GM19455 (cell line): Measurements from ENCODE around the gene B2M.
"Not testable (repeated sequence)": the region's sequence is repeated elsewhere in the genome, so short reads cannot be mapped to it uniquely, and the experiment has no call there.

Experiments used
- ATAC-seq: cut with Tn5 transposase; IDR thresholded peaks from one replicate; pipeline ENCODE4 v1.9.1; 2021; ENCODE audit not compliant: unreplicated experiment

The B2M gene

DNA sequence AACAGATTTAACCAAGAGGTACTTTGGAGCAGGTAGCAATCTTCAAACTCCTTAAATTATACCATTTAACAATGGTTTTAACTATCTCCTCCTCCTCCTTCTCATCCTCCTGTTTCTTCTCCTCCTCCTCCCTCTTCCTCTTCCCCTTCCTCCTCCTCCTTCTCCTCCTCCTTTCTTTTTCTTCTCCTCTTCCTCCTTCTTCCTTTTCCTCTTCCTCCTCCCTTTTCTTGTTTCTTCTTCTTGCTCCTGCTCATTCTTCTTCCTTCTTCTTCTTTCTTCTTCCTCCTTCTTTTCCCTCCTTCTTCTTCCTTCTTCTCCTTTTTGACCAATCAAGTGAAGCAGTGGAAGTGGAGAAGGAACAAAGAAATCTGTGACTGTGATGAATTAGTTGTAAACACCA is 14.3 kb upstream of the B2M start:
- ATAC-seq, result no peak

DNA sequence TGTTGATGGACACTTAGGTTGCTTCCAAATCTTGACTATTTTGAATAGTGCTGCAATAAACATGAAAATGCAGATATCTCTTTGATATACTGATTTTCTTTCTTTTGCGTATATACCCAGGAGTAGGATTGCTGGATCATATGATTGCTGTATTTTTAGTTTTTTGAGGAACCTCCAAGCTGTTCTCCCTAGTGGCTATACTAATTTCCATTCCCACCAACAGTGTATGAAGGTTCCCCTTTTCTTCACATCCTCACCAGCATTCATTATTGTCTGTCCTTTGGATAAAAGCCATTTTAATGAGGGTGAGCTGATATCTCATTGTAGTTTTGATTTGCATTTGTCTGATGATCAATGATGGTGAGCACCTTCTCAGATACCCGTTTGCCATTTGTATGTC is 12.7 kb upstream of the B2M start:
- no peak for ATAC-seq

DNA sequence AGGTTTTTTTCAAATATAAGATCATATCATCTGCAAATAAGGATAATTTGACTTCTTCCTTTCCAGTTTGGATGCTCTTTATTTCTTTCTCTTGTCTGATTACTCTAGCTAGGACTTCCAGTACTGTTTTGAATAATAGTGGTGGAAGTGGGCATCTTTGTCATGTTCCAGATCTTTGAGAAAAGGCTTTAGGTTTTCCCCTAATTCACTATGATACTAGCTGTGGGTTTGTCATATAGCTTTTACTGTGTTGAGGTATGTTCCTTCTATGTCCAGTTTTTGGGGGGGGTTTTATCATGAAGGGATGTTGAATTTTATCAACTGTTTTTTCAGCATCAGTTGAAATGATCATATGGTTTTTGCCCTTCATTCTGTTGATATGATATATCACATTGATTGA is 10.6 kb upstream of the B2M start:
- not testable (repeated sequence) for ATAC-seq

DNA sequence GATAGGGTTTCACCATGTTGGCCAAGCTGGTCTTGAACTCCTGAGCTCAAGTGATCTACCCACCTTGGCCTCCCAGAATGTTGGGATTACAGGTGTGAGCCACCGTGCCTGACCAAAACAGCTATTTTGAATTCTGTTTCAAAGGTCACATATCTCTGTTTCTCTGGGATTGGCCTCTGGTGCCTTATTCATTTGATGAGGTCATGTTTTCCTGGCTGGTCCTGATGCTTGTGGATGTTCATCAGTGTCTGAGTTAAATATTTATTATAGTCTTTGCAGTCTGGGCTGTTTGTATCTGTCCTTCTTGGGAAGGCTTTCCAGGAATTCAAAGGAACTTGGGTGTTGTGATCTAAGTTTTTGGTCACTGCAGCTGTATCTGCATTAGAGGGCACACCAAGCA is 5.3 kb upstream of the B2M start:
- no peak for ATAC-seq

DNA sequence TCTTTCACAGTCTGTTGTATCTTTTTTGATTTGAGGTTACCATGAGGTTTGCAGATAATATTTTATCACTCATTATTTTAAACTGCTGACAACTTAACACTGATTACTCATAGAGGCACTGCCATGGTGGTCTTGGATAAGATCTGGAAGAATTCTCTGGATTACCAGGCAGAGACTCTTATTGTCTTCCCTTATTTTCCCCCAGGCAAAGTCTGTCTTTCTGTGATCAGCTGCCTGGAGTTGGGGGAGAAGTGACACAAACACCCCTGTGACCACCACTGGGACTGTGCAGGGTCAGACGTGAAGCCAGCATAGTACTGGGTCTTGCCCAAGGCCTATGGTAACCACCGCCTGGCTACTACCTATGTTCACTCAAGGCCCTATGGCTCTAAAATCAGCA is 4.9 kb upstream of the B2M start:
- no peak for ATAC-seq

DNA sequence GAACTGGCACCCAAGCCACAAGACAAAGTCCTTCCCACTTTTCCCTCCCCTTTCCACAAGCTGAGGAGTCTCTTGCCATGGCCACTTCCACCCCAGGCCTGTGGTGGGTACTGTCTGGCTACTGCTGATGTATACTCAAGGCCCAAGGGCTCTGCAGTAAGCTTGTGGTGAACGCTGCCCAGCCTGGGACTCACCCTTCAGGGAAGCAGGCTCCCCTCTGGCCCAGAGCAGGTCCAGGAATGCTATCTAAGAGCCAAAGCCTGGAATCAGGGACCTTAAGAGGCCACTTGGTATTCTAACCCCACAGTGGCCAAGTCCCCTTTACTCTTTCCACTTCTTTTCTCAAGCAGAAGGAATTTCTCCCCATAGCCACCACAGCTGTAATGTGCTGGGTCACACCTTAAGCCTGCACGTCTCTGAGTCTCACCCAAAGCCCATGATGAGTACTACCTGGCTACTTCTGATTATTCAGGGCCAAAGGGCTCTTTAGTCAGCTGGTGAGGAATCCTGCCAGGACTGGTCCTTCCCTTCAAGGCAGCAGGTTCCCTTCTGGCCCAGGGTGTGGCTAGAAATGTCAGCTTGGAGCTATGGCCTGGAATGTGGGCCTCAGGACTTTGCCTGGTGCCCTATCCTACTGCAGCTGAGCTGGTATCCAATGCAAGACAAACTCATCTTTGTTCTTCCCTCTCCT is 4.2 kb upstream of the B2M start:
- no peak for ATAC-seq

DNA sequence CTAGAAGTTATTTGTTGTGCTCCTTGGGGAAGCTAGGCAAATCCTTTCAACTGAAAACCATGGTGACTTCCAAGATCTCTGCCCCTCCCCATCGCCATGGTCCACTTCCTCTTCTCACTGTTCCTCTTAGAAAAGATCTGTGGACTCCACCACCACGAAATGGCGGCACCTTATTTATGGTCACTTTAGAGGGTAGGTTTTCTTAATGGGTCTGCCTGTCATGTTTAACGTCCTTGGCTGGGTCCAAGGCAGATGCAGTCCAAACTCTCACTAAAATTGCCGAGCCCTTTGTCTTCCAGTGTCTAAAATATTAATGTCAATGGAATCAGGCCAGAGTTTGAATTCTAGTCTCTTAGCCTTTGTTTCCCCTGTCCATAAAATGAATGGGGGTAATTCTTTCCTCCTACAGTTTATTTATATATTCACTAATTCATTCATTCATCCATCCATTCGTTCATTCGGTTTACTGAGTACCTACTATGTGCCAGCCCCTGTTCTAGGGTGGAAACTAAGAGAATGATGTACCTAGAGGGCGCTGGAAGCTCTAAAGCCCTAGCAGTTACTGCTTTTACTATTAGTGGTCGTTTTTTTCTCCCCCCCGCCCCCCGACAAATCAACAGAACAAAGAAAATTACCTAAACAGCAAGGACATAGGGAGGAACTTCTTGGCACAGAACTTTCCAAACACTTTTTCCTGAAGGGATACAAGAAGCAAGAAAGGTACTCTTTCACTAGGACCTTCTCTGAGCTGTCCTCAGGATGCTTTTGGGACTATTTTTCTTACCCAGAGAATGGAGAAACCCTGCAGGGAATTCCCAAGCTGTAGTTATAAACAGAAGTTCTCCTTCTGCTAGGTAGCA is 851 bp upstream of the B2M start:
- ATAC-seq, result no peak

DNA sequence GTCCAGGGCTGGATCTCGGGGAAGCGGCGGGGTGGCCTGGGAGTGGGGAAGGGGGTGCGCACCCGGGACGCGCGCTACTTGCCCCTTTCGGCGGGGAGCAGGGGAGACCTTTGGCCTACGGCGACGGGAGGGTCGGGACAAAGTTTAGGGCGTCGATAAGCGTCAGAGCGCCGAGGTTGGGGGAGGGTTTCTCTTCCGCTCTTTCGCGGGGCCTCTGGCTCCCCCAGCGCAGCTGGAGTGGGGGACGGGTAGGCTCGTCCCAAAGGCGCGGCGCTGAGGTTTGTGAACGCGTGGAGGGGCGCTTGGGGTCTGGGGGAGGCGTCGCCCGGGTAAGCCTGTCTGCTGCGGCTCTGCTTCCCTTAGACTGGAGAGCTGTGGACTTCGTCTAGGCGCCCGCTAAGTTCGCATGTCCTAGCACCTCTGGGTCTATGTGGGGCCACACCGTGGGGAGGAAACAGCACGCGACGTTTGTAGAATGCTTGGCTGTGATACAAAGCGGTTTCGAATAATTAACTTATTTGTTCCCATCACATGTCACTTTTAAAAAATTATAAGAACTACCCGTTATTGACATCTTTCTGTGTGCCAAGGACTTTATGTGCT is 527 bp downstream of the B2M start:
- ATAC-seq, result peak; percentile 16

DNA sequence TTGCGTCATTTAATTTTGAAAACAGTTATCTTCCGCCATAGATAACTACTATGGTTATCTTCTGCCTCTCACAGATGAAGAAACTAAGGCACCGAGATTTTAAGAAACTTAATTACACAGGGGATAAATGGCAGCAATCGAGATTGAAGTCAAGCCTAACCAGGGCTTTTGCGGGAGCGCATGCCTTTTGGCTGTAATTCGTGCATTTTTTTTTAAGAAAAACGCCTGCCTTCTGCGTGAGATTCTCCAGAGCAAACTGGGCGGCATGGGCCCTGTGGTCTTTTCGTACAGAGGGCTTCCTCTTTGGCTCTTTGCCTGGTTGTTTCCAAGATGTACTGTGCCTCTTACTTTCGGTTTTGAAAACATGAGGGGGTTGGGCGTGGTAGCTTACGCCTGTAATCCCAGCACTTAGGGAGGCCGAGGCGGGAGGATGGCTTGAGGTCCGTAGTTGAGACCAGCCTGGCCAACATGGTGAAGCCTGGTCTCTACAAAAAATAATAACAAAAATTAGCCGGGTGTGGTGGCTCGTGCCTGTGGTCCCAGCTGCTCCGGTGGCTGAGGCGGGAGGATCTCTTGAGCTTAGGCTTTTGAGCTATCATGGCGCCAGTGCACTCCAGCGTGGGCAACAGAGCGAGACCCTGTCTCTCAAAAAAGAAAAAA is 1.2 kb downstream of the B2M start:
- ATAC-seq, result no peak

DNA sequence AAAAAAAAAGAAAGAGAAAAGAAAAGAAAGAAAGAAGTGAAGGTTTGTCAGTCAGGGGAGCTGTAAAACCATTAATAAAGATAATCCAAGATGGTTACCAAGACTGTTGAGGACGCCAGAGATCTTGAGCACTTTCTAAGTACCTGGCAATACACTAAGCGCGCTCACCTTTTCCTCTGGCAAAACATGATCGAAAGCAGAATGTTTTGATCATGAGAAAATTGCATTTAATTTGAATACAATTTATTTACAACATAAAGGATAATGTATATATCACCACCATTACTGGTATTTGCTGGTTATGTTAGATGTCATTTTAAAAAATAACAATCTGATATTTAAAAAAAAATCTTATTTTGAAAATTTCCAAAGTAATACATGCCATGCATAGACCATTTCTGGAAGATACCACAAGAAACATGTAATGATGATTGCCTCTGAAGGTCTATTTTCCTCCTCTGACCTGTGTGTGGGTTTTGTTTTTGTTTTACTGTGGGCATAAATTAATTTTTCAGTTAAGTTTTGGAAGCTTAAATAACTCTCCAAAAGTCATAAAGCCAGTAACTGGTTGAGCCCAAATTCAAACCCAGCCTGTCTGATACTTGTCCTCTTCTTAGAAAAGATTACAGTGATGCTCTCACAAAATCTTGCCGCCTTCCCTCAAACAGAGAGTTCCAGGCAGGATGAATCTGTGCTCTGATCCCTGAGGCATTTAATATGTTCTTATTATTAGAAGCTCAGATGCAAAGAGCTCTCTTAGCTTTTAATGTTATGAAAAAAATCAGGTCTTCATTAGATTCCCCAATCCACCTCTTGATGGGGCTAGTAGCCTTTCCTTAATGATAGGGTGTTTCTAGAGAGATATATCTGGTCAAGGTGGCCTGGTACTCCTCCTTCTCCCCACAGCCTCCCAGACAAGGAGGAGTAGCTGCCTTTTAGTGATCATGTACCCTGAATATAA is 2.0 kb downstream of the B2M start:
- ATAC-seq, result no peak

DNA sequence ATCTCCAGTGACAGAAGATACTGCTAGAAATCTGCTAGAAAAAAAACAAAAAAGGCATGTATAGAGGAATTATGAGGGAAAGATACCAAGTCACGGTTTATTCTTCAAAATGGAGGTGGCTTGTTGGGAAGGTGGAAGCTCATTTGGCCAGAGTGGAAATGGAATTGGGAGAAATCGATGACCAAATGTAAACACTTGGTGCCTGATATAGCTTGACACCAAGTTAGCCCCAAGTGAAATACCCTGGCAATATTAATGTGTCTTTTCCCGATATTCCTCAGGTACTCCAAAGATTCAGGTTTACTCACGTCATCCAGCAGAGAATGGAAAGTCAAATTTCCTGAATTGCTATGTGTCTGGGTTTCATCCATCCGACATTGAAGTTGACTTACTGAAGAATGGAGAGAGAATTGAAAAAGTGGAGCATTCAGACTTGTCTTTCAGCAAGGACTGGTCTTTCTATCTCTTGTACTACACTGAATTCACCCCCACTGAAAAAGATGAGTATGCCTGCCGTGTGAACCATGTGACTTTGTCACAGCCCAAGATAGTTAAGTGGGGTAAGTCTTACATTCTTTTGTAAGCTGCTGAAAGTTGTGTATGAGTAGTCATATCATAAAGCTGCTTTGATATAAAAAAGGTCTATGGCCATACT is 4.0 kb downstream of the B2M start:
- no peak for ATAC-seq

DNA sequence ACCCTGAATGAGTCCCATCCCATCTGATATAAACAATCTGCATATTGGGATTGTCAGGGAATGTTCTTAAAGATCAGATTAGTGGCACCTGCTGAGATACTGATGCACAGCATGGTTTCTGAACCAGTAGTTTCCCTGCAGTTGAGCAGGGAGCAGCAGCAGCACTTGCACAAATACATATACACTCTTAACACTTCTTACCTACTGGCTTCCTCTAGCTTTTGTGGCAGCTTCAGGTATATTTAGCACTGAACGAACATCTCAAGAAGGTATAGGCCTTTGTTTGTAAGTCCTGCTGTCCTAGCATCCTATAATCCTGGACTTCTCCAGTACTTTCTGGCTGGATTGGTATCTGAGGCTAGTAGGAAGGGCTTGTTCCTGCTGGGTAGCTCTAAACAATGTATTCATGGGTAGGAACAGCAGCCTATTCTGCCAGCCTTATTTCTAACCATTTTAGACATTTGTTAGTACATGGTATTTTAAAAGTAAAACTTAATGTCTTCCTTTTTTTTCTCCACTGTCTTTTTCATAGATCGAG is 4.5 kb downstream of the B2M start:
- ATAC-seq, result no peak

DNA sequence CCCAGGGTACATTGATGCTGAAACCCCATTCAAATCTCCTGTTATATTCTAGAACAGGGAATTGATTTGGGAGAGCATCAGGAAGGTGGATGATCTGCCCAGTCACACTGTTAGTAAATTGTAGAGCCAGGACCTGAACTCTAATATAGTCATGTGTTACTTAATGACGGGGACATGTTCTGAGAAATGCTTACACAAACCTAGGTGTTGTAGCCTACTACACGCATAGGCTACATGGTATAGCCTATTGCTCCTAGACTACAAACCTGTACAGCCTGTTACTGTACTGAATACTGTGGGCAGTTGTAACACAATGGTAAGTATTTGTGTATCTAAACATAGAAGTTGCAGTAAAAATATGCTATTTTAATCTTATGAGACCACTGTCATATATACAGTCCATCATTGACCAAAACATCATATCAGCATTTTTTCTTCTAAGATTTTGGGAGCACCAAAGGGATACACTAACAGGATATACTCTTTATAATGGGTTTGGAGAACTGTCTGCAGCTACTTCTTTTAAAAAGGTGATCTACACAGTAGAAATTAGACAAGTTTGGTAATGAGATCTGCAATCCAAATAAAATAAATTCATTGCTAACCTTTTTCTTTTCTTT is 5.8 kb downstream of the B2M start:
- ATAC-seq, result no peak

DNA sequence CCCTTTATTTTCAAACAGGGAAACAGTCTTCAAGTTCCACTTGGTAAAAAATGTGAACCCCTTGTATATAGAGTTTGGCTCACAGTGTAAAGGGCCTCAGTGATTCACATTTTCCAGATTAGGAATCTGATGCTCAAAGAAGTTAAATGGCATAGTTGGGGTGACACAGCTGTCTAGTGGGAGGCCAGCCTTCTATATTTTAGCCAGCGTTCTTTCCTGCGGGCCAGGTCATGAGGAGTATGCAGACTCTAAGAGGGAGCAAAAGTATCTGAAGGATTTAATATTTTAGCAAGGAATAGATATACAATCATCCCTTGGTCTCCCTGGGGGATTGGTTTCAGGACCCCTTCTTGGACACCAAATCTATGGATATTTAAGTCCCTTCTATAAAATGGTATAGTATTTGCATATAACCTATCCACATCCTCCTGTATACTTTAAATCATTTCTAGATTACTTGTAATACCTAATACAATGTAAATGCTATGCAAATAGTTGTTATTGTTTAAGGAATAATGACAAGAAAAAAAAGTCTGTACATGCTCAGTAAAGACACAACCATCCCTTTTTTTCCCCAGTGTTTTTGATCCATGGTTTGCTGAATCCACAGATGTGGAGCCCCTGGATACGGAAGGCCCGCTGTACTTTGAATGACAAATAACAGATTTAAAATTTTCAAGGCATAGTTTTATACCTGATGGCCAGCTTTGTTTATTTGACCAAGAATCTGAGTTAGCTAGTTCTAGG is 7.0 kb downstream of the B2M start:
- no peak for ATAC-seq

DNA sequence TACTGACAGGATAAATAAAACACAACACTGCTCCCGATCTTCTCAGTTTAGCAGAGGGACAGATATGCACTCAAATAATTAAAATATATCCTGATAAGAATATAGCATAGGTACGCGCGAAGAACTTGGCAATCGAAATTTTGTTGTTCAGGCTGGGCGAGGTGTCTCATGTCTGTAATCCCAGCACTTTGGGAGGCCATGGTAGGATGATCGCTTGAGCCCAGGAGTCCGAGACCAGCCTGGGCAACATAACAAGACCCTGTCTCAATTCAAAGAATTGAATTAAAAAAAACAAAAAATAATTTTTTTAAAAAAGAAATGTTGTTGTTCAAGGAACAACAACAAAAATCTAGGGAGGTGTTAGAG is 7.6 kb downstream of the B2M start:
- ATAC-seq, result no peak

DNA sequence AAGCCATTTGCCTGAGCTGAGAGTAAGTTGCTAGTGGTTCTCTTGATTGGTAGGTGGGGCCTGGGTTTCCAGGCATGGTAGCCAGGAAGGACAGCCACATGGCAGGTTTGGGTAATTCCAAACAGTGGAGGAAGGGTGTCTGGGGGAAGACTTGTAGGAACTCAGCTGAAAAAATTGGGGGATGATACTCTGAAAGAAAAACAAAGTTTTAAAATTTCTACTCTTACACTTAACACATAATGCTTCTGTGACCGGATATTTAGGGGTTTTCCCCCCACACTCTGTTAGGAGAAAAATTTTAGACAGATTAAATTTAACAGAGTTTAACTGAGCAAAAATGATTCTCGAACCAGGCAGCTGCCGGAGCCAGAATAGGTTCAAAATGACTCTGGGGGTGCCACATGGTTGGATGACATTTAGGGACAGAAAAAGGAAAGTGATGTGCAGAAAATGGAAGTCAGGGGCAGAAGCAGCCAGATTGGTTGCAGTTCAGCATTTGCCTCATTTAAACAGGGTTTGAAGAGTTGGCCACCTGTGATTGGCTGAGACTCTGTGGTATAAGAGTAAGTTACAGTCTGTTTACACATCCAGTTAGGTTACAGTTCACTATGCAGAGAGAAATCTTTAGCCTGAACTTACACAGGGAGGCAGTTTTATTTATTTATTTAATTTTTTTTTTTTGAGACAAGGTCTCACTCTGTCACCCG is 8.1 kb downstream of the B2M start:
- ATAC-seq, result peak; percentile 43

DNA sequence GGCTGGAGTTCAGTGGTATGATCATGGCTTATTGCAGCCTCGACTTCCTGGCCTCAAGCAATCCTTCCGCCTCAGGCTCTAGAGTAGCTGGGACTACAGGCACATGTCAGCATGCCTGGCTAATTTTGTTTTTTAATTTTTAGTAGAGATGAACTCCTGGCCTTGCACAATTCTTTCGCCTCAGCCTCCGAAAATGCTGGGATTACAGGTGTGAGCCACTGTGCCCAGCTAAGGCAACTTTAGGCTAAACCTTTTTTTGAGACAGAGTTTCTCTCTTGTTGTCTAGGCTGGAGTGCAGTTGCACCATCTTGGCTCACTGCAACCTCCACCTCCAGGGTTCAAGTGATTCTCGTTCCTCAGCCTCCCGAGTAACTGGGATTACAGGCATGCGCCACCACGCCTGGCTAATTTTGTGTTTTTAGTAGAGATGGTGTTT is 8.7 kb downstream of the B2M start:
- ATAC-seq, result not testable (repeated sequence)
